ENCODE data around the gene SLAMF1.
"Not testable (repeated sequence)": the region's sequence is repeated elsewhere in the genome, so short reads cannot be mapped to it uniquely, and the experiment has no call there.

Gene SLAMF1

GRCh38 chr1:160629286-160630210, 17.3 kb downstream of the SLAMF1 start:
- no peak overlapping the region for H3K4me3 ChIP-seq (ENCODE audit: low read depth, low read length)
- no peak for TF ChIP-seq CTCF (conservative IDR thresholded peaks at IDR 0.05; ENCODE audit: low read depth, low read length)
- no peak for DNase-seq (ENCODE audit: low read depth)

GRCh38 chr1:160628799-160629263, 18.0 kb downstream of the SLAMF1 start:
- DNase-seq (ENCODE audit: low read depth), result no peak
- TF ChIP-seq CTCF (conservative IDR thresholded peaks at IDR 0.05; ENCODE audit: low read depth, low read length), result no peak
- no peak overlapping the region for H3K4me3 ChIP-seq (ENCODE audit: low read depth, low read length)

- H3K4me3 ChIP-seq (ENCODE audit: low read depth, low read length); DNase-seq (ENCODE audit: low read depth): not testable (repeated sequence)
These were observed 19.1 kb downstream of the SLAMF1 start for GRCh38 chr1:160627677-160628289.

- TF ChIP-seq CTCF (conservative IDR thresholded peaks at IDR 0.05; ENCODE audit: low read depth, low read length), result no peak
- no peak overlapping the region for H3K4me3 ChIP-seq (ENCODE audit: low read depth, low read length)
- no peak for DNase-seq (ENCODE audit: low read depth)
These were observed 20.1 kb downstream of the SLAMF1 start for GRCh38 chr1:160626509-160627342.

- H3K4me3 ChIP-seq (ENCODE audit: low read depth, low read length), result no peak overlapping the region
- no peak for TF ChIP-seq CTCF (conservative IDR thresholded peaks at IDR 0.05; ENCODE audit: low read depth, low read length)
- no peak for DNase-seq (ENCODE audit: low read depth)
These were observed 20.9 kb downstream of the SLAMF1 start for GRCh38 chr1:160625725-160626498.

GRCh38 chr1:160625321-160625720, 21.5 kb downstream of the SLAMF1 start:
- H3K4me3 ChIP-seq (ENCODE audit: low read depth, low read length), result no peak overlapping the region
- no peak for DNase-seq (ENCODE audit: low read depth)
- TF ChIP-seq CTCF (conservative IDR thresholded peaks at IDR 0.05; ENCODE audit: low read depth, low read length), result no peak

Data from choroid plexus epithelial cell (primary cell).